NCI-H774 (cell line): ENCODE results near the gene SMIM41.

Experiments
- DNase-seq: peaks from one replicate; lab custom pipeline; 2025; lab: John Stamatoyannopoulos, UW

The SMIM41 gene

GRCh38 chr12:52122540-52122871, 43.0 kb downstream of the SMIM41 start:
- DNase-seq: no peak

- no peak for DNase-seq
Observed at GRCh38 chr12:52122904-52123303, 43.4 kb downstream of the SMIM41 start.

- DNase-seq: no peak
Observed at GRCh38 chr12:52123487-52124186, 44.1 kb downstream of the SMIM41 start.

GRCh38 chr12:52125476-52125900, 46.0 kb downstream of the SMIM41 start:
- no peak for DNase-seq

- no peak for DNase-seq
Observed at GRCh38 chr12:52126050-52126604, 46.6 kb downstream of the SMIM41 start.

- no peak for DNase-seq
Observed at GRCh38 chr12:52126605-52127578, 47.4 kb downstream of the SMIM41 start.

GRCh38 chr12:52127683-52128450, 48.4 kb downstream of the SMIM41 start:
- DNase-seq: no peak

GRCh38 chr12:52130711-52131110, 51.2 kb downstream of the SMIM41 start:
- DNase-seq: peak; percentile 55

- no peak for DNase-seq
Observed at GRCh38 chr12:52132754-52133161, 53.3 kb downstream of the SMIM41 start.

GRCh38 chr12:52137746-52138145, 58.2 kb downstream of the SMIM41 start:
- DNase-seq: no peak

- DNase-seq: no peak
Observed at GRCh38 chr12:52139147-52139546, 59.6 kb downstream of the SMIM41 start.

GRCh38 chr12:52139579-52140062, 60.1 kb downstream of the SMIM41 start:
- peak; percentile 77 for DNase-seq

GRCh38 chr12:52141306-52141705, 61.8 kb downstream of the SMIM41 start:
- DNase-seq: no peak

GRCh38 chr12:52141875-52142274, 62.4 kb downstream of the SMIM41 start:
- no peak for DNase-seq

- no peak for DNase-seq
Observed at GRCh38 chr12:52142431-52142830, 62.9 kb downstream of the SMIM41 start.

GRCh38 chr12:52144512-52145227, 65.2 kb downstream of the SMIM41 start:
- DNase-seq: no peak

- DNase-seq: no peak
Observed at GRCh38 chr12:52145228-52146088, 66.0 kb downstream of the SMIM41 start.

- no peak for DNase-seq
Observed at GRCh38 chr12:52146089-52146821, 66.8 kb downstream of the SMIM41 start.

GRCh38 chr12:52146822-52147366, 67.4 kb downstream of the SMIM41 start:
- DNase-seq: no peak
